ENCODE measurements around the gene NLGN1.

Gene NLGN1

GRCh38 chr3:174116421-174116820 is 718.9 kb downstream of the NLGN1 start:
- no peak for DNase-seq

GRCh38 chr3:174120997-174121396 is 723.5 kb downstream of the NLGN1 start:
- no peak for DNase-seq

- DNase-seq, result no peak
Measured at GRCh38 chr3:174122411-174122810, 724.9 kb downstream of the NLGN1 start.

GRCh38 chr3:174125267-174125824 is 727.8 kb downstream of the NLGN1 start:
- no peak for DNase-seq

- DNase-seq, result no peak
Measured at GRCh38 chr3:174126990-174127758, 729.6 kb downstream of the NLGN1 start.

GRCh38 chr3:174132006-174132405 is 734.5 kb downstream of the NLGN1 start:
- no peak for DNase-seq

GRCh38 chr3:174132421-174133042 is 735.0 kb downstream of the NLGN1 start:
- no peak for DNase-seq

- no peak for DNase-seq
Measured at GRCh38 chr3:174146008-174146407, 748.5 kb downstream of the NLGN1 start.

GRCh38 chr3:174147798-174148197 is 750.3 kb downstream of the NLGN1 start:
- no peak for DNase-seq

GRCh38 chr3:174153871-174154270 is 756.3 kb downstream of the NLGN1 start:
- DNase-seq, result no peak

- no peak for DNase-seq
Measured at GRCh38 chr3:174156200-174156599, 758.7 kb downstream of the NLGN1 start.

- DNase-seq, result no peak
Measured at GRCh38 chr3:174158674-174159073, 761.1 kb downstream of the NLGN1 start.

GRCh38 chr3:174159604-174160003 is 762.1 kb downstream of the NLGN1 start:
- no peak for DNase-seq

- DNase-seq, result no peak
Measured at GRCh38 chr3:174162550-174162949, 765.0 kb downstream of the NLGN1 start.

GRCh38 chr3:174168026-174168425 is 770.5 kb downstream of the NLGN1 start:
- DNase-seq, result no peak

GRCh38 chr3:174168538-174169254 is 771.2 kb downstream of the NLGN1 start:
- no peak for DNase-seq

GRCh38 chr3:174169736-174170135 is 772.2 kb downstream of the NLGN1 start:
- no peak for DNase-seq

GRCh38 chr3:174170248-174170647 is 772.7 kb downstream of the NLGN1 start:
- no peak for DNase-seq

- no peak for DNase-seq
Measured at GRCh38 chr3:174186377-174186989, 788.9 kb downstream of the NLGN1 start.

GRCh38 chr3:174191380-174191779 is 793.8 kb downstream of the NLGN1 start:
- no peak for DNase-seq

GRCh38 chr3:174191895-174192294 is 794.4 kb downstream of the NLGN1 start:
- DNase-seq, result no peak

- no peak for DNase-seq
Measured at GRCh38 chr3:174192471-174192870, 794.9 kb downstream of the NLGN1 start.

- DNase-seq, result no peak
Measured at GRCh38 chr3:174193604-174194003, 796.1 kb downstream of the NLGN1 start.
